NCI-H526 (cell line): ENCODE results near the gene SUGCT.
"Not testable (repeated sequence)": the region's sequence is repeated elsewhere in the genome, so short reads cannot be mapped to it uniquely, and the experiment has no call there.

Experiments used
- DNase-seq, 2 experiments: peaks; one replicate each; lab custom pipeline; 2025; lab: John Stamatoyannopoulos, UW

The SUGCT gene

DNA sequence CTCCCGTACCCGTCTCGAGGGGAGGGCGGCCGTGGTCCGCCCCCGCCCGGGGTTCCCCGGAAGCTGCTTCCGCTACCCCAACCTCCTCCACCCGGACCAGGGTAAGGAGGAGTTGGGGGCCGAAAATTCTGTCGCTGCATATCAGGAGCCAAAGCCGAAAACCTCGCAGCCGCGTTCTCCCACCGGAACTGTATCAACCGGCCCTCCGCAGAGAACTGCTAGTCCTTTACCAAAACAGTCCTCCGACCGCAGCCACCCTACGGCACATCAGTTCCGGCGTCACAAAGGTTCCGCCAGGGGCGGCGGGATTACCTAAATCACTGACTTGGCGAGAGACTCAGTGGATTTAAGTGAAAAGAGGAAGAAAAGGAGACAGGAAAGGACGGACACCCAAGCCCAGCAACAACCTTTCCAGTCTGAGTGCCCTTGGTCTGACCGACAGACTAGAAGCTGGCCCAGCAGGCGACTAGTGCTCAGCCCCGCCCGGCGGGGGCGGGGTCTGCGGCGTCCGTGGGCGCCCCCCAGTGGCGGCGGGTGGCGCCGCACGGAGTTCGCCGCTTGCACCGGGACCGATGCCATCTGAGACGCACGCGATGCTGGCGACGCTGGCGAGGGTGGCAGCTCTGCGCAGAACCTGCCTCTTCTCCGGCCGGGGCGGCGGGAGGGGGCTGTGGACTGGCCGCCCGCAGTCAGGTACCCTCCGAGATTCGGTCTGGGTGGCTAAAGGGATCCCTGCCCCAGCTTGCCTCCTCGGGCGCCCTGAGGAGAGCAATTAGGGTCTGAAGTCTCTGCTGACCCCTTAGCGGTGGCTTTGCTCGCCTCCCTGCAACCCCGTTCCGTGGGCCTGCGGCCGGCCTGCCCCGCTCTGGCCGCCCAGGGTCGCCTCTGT lies at the start of gene SUGCT, which contains the start of gene MPLKIP:
TSS of gene SUGCT (plus strand) at position 578 of the 889 bp plus-strand sequence.
TSS of gene MPLKIP (minus strand) at position 195 of the 889 bp plus-strand sequence. CDS start at position 140, 55 bp downstream.
- DNase-seq = peak; percentile 73 to 87

DNA sequence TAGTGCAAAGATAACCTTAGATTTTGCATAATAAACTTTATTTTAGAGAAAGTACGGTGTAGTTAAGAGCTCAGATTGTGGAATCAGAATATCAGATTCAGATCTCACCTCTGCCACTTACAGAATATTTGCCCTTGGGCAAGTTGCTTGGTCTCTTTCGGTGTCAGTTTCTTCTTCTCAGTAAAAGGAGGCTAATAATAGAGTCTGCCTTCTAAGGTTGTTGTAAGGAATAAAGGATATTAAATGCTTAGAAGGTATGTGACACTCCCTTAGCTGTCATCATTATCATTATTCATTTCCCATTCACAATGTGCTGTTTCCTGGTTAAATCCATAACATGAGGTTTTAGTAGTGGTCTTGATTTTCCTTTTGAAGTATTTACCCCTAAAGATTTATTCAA lies 42.6 kb upstream of the SUGCT start:
- DNase-seq = no peak

DNA sequence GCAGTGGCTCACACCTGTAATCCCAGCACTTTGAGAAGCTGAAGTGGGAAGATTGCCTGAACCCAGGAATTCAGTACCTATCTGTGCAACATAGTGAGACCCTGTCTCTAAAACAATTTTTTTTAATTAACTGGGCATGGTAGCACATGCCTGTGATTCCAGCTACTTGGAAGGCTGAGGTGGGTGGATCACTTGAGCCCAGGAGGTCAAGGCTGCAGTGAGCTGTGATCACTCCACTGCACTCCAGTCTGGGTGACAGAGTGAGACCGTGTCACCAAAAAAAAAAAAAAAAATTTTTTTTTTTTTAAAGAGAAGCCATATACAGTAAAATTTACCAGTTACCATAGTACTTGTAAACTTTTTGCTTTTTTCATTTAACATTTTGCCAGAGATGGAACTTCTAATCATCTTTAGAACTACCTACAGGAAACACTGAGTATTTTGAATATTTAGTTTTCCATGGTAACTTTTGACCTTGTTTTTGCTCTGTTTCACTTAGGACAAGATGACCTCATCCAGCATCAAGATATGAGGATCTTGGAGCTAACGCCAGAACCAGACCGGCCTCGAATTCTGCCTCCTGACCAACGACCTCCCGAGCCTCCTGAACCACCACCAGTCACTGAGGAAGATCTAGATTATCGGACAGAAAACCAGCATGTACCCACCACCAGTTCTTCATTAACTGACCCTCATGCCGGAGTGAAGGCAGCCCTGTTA lies 41.0 kb upstream of the SUGCT start:
- no peak for DNase-seq

DNA sequence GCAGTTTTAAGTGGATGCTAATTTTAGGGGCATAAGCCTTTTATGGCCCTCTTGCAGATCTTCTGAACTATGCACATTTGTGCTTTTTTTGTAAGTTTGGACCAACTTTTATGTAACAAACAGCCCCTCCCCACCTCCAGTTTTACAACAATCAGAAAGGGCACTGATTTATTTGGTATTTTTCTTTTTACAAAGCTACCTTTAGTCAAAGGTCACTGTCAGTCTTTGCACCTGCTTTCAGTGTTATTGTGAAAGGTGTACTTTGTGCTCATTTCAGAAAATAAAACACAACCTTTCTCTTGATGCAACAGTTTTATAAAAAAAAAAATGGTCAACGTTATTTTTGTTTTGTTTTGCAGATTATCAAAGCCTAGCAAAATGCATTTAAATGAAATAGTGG lies 39.6 kb upstream of the SUGCT start:
- no peak for DNase-seq

DNA sequence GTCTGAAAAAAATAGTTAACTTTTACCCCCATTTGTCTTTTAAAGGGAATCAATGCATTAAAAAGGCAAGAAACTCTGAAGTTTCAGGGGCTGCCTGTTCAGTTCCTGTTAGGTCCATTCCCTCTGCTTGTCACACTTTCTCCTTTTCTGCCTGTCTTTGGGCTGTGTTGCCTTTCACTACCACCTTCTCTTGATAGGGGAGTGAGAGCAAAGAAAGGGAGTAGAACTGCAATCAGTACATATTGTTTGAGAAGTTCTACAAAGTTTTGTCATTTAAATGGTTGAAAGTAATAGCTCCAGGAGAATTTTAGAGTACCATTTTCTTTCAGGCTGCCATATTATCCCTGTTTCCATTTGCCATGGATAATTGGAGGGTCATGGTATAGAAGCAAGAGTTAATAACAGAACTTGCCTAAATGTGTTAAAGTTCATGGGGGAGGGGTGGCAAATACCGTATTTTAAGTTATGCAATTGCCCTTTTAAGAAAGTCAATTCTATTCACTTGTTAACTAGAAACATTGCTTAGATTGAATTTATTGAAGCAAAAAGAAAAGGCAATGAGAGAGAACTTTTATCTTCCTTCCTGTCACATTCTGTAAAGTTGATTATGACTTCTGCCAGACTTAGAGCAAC lies 39.0 kb upstream of the SUGCT start:
- DNase-seq = no peak

DNA sequence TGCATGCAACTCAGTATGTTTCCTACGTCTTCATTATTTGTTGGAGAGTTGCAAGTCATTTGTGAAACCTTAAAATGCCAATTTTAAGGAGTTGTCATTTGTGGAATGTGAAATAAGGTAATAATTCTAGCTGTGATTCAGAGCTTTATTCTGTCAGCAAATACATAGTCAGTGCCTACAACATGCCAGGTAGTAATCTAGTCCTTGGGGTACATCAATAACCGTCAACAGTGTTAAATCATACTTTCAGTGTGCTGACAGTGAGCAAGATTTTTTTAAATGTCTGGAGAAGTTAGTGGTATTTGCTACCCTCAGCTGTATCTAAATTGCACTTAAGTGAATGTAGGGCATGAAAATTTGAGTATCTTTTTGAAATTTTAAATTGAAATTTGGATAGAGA lies 37.1 kb upstream of the SUGCT start:
- no peak for DNase-seq

DNA sequence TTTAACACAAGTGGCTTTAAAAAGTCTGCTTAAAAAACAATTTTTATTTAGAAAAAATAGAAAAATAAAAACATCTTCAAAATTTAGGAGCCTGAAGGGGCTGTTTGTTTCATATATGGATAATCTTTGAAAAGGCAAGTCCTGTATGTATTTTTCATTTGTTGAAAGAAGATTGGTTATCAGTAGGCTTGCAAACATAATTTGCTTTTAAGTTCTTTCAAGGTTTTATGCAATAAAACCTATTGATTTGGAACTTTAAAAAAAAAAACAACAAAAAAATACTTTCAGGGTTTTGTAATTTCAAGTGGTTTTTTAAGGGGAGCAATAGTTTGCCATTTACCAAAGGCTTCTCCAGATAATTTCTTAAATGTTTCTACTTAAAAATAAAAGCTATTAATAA lies 36.0 kb upstream of the SUGCT start:
- no peak for DNase-seq

DNA sequence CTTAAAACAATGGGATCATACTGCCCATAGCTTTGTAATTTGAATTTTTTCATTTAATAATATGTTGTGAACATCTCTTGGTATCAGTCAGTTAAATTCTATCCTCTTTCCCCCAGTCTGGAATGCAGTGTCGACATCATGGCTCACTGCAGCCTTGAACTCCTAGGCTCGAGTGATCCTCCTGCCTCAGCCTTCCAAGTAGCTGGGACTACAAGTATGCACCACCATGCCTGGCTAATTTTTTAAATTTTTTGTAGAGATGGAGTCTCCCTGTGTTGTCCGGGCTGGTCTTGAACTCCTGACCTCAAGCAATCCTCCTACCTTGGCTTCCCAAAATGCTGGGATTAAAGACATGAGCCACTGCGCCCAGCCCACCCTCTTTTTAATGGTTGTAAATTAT lies 35.0 kb upstream of the SUGCT start:
- no peak for DNase-seq

DNA sequence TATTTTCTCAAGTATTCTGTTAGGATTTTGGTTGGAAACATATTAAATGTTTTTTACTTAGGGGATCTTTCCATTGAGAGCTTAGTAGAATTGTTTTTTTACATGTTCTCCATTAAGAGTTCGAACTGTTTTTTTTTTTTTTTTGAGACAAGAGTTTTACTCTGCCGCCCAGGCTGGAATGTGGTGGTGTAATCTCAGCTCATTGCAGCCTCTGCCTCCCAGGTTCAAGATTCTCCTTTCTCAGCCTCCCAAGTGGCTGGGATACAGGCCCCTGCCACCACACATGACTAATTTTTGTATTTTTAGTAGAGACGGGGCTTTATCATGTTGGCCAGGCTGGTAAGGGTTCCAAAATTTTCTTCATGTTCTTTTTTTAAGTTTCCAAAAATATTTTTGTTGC lies 33.6 kb upstream of the SUGCT start:
- DNase-seq = no peak

DNA sequence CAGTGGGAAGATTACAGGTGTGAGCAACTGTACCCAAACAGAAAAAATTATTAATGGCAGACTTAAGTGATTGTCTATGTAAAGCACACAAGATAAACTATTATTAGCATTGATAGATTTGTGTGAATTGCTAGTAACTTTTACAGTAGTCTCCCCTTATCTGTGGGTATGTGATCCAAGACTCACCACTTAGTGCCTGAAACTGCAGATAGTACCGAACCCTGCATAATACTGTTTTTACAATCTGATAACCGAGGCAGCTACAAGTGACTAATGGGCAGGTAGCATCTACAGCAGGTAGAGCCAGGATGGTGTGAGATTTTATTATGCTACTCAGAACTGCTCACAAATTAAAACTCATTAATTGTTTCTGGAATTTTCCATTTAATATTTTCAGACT lies 31.9 kb upstream of the SUGCT start:
- no peak for DNase-seq

DNA sequence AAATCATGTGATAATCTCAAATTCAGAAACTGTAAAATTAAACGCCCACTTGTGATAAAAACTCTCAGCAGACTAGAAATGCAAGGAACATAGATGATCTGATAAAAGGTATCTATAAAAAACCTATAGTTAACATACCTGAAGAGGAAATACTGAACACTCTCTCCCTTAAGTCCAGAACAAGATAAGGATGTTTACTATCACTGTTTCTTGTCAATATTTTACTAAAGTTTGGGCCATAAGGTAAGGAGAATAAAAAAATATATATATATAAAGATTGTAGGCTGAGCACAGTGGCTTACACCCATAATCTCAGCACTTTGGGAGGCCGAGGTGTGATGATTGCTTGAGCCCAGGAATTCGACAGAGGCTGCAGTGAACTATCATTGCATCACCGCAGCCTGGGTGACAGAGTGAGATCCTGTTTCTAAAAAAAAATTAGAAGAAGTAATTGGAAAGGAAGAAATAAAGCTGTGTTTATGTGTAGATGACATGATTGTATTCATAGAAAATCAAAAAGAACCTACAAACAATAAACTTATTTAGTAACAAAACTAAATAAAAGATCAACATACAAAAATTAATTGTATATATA lies 28.8 kb upstream of the SUGCT start:
- DNase-seq = no peak

DNA sequence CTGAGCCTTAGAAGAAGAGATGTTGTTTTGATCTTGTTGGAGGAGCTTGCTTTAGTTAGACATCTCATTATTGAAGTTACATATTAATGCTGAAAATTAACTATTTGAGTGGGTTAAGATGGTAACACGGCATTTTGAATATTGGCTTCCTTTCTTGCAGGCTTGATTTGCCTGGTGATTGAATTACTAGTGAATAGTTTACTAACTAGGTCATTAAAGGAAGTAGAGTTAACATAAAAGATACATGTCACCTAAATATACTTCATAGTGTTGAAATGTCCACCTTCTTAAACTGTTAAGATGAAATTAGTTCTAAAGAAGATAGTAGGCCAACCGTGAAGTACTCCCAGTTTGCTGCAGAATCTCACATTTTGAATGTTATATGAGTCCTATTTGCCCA lies 18.9 kb upstream of the SUGCT start:
- DNase-seq = no peak

DNA sequence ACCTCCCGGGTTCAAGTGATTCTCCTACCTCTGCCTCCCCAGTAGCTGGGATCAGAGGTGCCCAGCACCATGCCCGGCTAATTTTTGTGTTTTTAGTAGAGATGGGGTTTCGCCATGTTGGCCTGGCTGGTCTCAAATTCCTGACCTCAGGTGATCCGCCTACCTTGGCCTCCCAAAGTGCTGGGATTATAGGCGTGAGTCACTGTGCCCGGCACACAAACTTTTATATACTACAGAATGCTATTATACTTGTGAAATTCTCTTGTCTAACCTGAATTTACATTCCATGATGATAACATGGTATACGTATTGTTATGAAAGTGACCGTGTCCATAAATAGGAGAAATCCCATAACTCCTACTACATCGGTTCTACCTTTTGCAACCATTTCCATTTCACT lies 17.6 kb upstream of the SUGCT start:
- DNase-seq = not testable (repeated sequence)

DNA sequence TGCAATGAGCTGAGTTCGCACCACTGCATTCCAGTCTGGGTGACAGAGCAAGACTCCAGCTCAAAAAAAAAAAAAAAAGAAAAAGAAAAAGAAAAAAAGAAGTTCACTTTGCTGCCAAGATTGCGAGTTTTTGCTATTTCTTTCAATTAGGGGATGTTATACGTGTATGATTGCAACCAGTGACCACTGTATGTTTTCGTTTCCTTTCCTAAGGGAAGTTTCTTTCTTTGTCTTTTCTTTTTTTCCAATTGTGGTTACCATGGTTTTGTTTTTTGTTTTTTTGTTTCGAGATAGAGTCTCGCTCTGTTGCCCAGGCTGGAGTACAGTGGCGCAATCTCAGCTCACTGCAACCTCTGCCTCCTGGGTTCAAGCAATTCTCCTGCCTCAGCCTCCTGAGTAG lies 16.6 kb upstream of the SUGCT start:
- not testable (repeated sequence) for DNase-seq

DNA sequence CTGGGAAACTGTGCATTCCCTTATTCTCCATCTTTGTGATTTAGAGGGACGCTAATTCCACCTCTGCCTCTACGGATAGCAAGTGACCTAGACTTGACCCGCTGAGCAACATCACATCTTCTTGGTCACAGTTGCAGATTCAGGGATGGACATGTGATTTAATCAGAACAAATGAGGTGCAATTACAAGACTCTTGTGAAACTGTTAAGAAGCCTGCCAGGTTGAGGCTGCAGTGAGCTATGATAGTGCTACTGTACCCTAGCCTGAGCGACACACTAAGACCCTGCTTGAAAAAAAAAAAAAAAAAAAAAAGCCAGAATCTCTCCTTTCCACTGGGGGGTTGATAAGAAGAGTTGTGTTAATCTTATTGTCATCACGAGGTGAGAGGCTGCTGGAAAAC lies 14.8 kb upstream of the SUGCT start:
- no peak for DNase-seq

DNA sequence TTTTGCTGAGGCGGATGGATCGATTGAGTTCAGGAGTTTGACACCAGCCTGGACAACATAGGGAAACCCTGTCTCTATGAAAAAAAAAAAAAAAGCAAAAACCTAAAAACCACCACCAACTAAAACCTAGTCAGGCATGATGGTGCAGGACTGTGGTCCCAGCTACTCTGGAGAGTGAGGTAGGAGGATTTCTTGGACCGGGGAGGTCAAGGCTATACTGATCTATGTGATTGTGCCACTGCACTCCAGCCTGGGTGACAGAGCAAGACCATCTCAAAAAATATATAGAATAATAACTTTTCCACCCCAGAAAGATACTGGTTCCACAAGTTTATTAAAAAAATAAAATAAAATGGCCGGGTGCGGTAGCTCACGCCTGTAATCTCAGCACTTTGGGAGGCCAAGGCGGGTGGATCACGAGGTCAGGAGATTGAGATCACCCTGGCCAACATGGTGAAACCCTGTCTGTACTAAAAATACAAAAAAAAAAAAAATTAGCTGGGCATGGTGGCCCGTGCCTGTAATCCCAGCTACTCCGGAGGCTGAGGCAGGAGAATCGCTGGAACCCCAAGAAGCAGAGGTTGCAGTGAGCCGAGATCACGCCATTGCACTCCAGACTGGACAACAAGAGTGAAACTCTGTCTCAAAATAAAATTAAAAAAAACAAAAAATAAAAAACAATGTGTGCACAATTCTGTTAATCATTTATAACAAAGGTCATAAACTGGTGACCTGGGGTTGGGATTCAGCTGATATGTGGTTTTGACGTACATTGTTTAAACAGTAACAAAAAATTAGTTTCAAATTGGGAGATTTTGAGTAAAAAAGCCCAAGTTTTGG lies 12.5 kb upstream of the SUGCT start:
- DNase-seq = not testable (repeated sequence)

DNA sequence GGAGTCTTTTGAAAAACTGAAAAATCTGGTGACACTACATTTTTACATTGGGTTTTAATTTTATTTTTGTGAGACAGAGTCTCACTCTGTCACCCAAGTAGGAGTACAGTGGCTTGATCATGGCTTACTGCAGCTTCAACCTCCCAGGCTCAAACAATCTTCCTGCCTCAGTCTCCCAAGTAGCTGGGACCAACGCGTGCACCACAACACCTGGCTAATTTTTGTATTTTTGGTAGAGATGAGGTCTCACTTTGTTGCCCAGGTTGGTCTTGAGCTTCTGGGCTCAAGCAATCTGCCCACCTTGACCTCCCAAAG lies 11.9 kb upstream of the SUGCT start:
- no peak for DNase-seq

DNA sequence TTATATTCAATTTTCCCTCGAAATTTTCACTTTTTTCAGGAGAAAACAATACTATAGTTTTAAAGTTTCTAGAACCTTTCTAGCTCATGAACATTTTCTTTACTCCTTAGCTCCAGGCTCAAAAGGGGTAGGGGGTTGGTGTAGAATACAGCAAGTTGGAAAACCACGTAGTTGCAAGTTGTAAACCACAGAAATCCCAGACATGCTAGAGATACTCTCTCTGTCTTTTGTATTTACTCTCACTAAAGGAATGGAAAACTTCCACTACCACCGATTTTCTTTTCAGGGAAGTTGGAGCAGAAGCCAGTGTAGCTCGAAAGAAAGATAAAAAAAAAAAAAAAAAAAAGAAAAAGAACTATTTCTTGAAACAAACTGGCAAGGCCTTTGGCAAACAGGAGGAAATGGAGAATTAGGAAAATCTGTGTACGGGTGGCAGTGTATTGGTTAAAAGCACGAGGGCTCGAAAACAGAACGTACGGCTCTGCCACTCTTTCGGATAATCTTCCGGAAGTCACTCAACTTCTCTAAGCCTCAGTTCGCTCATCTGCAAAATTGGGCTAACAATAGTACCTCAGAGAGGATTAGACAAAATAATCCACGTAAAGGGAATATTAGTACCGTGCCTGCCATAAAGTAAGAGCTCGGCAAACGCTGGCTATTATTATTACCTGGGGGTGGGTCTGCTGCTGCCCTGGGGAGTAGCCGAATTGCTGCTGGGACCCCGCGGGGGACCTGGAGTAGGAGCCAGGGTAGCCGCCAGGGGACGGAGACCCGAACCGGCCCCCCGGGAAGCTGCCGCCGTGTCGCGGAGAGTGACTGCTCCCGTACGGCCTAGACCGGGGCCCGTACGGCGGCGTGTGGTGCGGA lies 1.0 kb upstream of the SUGCT start:
- DNase-seq = peak in 1 of 2 experiments; percentile 28

DNA sequence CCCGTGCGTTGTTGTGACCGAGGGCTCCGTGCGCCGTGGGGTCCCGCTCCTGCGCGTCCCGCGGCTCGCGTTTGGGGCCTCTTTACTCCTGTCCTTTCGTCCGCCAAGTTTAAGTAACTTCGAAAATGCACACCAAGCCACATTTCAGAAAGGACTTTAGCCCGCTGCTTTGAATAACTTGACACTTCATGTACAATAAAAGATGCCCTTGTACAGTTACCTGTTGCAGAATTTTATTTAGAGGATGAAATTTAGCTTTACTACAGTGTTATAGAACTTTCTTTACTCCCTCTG lies 459 bp downstream of the SUGCT start:
- DNase-seq = no peak

DNA sequence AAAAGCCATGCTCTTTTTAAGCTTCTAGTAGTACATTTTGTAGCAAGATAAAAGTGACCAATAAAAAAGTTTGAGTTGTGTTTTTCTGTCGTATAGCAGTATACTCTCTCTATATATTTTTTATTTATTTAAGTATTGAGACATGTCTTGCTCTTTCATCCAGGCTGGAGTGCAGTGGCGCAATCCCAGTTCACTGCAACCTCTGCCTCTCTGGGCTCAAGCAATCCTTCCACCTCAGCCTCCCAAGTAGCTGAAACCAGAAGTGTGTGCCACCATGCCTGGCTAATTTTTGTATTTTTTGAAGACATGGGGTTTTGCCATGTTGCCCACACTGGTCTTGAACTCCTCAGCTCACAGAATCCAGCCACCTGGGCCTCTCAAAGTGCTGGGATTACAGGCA lies 2.8 kb downstream of the SUGCT start:
- no peak for DNase-seq

DNA sequence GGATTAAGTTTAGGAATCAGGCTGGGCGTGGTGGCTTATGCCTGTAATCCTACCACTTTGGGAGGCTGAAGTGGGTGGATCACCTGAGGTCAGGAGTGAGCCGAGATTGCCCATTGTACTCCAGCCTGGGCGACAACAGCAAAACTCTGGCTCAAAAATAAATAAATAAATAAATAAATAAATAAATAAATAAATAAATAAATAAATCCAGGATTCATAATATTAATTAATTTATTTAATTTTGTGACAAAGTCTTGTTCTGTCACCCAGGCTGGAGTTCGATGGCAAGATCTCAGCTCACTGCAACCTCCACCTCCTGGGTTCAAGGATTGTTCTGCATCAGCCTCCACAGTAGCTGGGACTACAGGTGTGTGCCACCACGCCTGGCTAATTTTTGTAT lies 4.2 kb downstream of the SUGCT start:
- no peak for DNase-seq
